ENCODE results near the gene GATA3.

GATA3 gene

GRCh38 chr10:8124436-8124835 lies 69.9 kb downstream of the GATA3 start:
- TF ChIP-seq CTCF (IDR thresholded peaks at IDR 0.05; ENCODE audit: insufficient read depth, missing control alignments) = no peak
- FAIRE-seq = no peak
- no peak for DNase-seq (ENCODE audit: insufficient read length, low spot score)
